Activated naive CD4-positive, alpha-beta T cell treated with Interleukin-2 at 50 U/mL for 16 hours (primary cell): Measurements from ENCODE around the gene KIF16B.
"Not testable (repeated sequence)": the region's sequence is repeated elsewhere in the genome, so short reads cannot be mapped to it uniquely, and the experiment has no call there.

Experiments used
- DNase-seq: peaks from one replicate; pipeline ENCODE4 v3.0.0-alpha.2; 2020

The KIF16B gene

GRCh38 chr20:16240355-16240754 lies 332.9 kb downstream of the KIF16B start:
- no peak for DNase-seq

- DNase-seq, result no peak
Measured at GRCh38 chr20:16236589-16237241, 336.5 kb downstream of the KIF16B start.

GRCh38 chr20:16230402-16230801 lies 342.8 kb downstream of the KIF16B start:
- DNase-seq, result no peak

- DNase-seq, result no peak
Measured at GRCh38 chr20:16229813-16230212, 343.4 kb downstream of the KIF16B start.

GRCh38 chr20:16228722-16229121 lies 344.5 kb downstream of the KIF16B start:
- no peak for DNase-seq

GRCh38 chr20:16226961-16227360 lies 346.3 kb downstream of the KIF16B start:
- DNase-seq, result not testable (repeated sequence)

- no peak for DNase-seq
Measured at GRCh38 chr20:16224836-16225235, 348.4 kb downstream of the KIF16B start.

GRCh38 chr20:16222859-16223411 lies 350.3 kb downstream of the KIF16B start:
- no peak for DNase-seq
